ENCODE results near the gene KCNH1.
"Not testable (repeated sequence)": the region's sequence is repeated elsewhere in the genome, so short reads cannot be mapped to it uniquely, and the experiment has no call there.

The KCNH1 gene

DNA sequence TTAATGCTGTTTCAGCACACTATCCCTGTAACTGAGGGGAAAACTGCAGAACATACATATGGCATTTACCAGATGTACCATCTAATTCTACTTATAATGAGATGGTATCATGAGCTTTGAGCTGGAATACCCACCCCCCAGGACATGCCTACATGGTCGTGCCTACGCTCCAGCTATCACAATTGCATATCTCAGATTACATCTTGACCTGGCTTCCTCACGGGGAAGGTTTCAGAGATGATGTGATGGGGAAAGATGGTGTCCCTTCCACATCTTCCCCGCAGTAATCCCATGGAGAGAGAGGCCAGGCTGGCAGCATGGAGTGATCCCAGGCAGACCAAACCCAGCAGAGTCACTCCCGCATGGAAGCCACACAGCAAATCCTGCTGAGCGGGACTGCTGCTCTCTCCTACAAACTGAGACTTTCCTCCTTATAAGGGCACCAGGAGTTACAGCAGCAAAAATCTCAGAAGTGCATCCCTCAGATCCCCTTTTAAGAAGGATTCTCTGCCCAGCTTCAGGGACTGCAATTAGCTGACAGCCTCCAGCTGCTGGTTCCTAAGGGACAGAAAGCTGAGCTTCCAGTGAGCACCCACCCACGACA is 67.1 kb downstream of the KCNH1 start:
- no peaks in the 10 kb centered on the region for H3K4me1 ChIP-seq (ENCODE audit: control insufficient read depth, insufficient read depth, low read length, poor library complexity, severe bottlenecking)
- H3K4me3 ChIP-seq (ENCODE audit: insufficient read depth, low read depth, low read length, poor library complexity, severe bottlenecking) = no peak overlapping the region
- no peaks in the 10 kb centered on the region for H3K9me3 ChIP-seq (ENCODE audit: control insufficient read depth, low read length)
- no peaks in the 10 kb centered on the region for H3K27me3 ChIP-seq (replicated peaks; ENCODE audit: control insufficient read depth, insufficient read depth, low read length, poor library complexity, severe bottlenecking)
- DNase-seq = no peak
- no peak overlapping the region for H3K27ac ChIP-seq (ENCODE audit: insufficient read depth, low read length, poor library complexity, severe bottlenecking)
- H3K36me3 ChIP-seq (ENCODE audit: control insufficient read depth, insufficient read depth, low read length) = no peaks in the 10 kb centered on the region

DNA sequence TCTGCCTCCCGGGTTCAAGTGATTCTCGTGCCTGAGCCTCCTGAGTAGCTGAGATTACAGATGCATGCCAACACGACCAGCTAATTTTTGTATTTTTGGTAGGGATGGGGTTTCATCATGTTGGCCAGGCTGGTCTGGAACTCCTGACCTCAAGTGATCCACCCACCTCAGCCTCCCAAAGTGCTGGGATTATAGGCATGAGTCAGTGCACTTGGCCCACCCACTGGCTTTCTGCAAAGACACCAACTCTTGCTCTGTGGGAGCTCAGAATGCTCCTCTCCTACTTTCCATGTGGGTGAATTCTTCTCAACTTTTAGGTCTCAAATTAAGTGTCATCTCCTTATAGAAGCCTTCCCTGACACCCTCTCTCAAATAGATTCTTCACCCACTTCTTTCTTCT is 92.1 kb downstream of the KCNH1 start:
- H3K9me3 ChIP-seq (ENCODE audit: control insufficient read depth, low read length); H3K4me3 ChIP-seq (ENCODE audit: insufficient read depth, low read depth, low read length, poor library complexity, severe bottlenecking); DNase-seq; H3K4me1 ChIP-seq (ENCODE audit: control insufficient read depth, insufficient read depth, low read length, poor library complexity, severe bottlenecking); H3K27ac ChIP-seq (ENCODE audit: insufficient read depth, low read length, poor library complexity, severe bottlenecking); H3K27me3 ChIP-seq (replicated peaks; ENCODE audit: control insufficient read depth, insufficient read depth, low read length, poor library complexity, severe bottlenecking); H3K36me3 ChIP-seq (ENCODE audit: control insufficient read depth, insufficient read depth, low read length): not testable (repeated sequence)

DNA sequence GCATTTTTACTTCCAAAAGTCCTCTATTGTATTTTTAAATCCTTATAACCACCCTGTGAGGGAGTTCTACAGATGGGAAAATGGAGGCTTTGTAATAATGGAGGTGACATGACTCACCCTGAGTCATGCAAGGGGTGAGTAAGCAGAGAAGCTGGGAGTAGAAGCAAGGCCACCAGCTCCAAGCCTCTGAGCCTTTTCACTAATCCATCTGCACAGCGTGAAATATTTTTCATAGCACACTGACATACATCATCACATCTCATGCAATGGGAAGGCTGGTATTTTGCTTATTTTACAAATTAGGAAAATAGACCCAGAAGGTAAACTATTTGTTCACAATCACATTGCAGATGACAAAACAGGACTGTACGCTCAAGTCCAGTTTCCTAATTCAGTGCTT is 96.9 kb downstream of the KCNH1 start:
- no peak overlapping the region for H3K27ac ChIP-seq (ENCODE audit: insufficient read depth, low read length, poor library complexity, severe bottlenecking)
- H3K4me1 ChIP-seq (ENCODE audit: control insufficient read depth, insufficient read depth, low read length, poor library complexity, severe bottlenecking) = no peaks in the 10 kb centered on the region
- no peaks in the 10 kb centered on the region for H3K36me3 ChIP-seq (ENCODE audit: control insufficient read depth, insufficient read depth, low read length)
- no peak overlapping the region for H3K4me3 ChIP-seq (ENCODE audit: insufficient read depth, low read depth, low read length, poor library complexity, severe bottlenecking)
- H3K9me3 ChIP-seq (ENCODE audit: control insufficient read depth, low read length) = no peaks in the 10 kb centered on the region
- no peak for DNase-seq
- H3K27me3 ChIP-seq (replicated peaks; ENCODE audit: control insufficient read depth, insufficient read depth, low read length, poor library complexity, severe bottlenecking) = no peaks in the 10 kb centered on the region

- Histone ChIP-seq H3K27ac (ENCODE audit: insufficient read depth, low read length, poor library complexity, severe bottlenecking) (no peak overlapping the region), H3K4me1 (ENCODE audit: control insufficient read depth, insufficient read depth, low read length, poor library complexity, severe bottlenecking) (no peaks in the 10 kb centered on the region), H3K36me3 (ENCODE audit: control insufficient read depth, insufficient read depth, low read length) (no peaks in the 10 kb centered on the region), H3K27me3 (replicated peaks; ENCODE audit: control insufficient read depth, insufficient read depth, low read length, poor library complexity, severe bottlenecking) (no peaks in the 10 kb centered on the region), H3K9me3 (ENCODE audit: control insufficient read depth, low read length) (no peaks in the 10 kb centered on the region), H3K4me3 (ENCODE audit: insufficient read depth, low read depth, low read length, poor library complexity, severe bottlenecking) (no peak overlapping the region)
- no peak for DNase-seq
Measured at GRCh38 chr1:211036381-211037060, 97.4 kb downstream of the KCNH1 start.

DNA sequence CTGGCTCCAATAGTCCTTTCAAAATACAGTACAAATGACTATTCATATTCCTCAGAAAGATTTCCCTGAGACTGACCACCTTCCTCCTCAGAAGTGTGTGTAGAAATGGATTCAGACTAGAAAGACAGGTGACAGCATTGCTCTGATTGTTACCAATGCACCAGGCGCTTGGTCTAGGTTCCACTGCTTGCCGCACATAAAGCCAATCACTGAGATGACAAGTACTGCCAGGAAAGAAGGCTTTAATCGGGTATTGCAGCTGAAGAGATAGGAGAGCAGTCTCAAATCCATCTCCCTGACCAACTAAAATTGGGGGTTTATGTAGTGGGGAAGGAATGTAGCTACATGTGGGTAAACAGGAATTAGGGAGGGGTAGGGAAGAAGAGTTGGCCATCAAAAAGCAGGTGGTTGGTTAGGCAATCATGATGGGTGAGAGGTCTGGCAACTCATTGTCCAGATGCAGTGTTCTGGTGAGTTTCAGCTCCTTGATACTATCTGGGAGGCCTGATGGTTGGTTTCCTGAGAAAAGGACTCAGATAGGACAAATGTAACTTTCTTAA is 98.0 kb downstream of the KCNH1 start:
- Histone ChIP-seq H3K4me3 (ENCODE audit: insufficient read depth, low read depth, low read length, poor library complexity, severe bottlenecking) (no peak overlapping the region), H3K27me3 (replicated peaks; ENCODE audit: control insufficient read depth, insufficient read depth, low read length, poor library complexity, severe bottlenecking) (no peaks in the 10 kb centered on the region), H3K4me1 (ENCODE audit: control insufficient read depth, insufficient read depth, low read length, poor library complexity, severe bottlenecking) (no peaks in the 10 kb centered on the region), H3K27ac (ENCODE audit: insufficient read depth, low read length, poor library complexity, severe bottlenecking) (no peak overlapping the region), H3K9me3 (ENCODE audit: control insufficient read depth, low read length) (no peaks in the 10 kb centered on the region), H3K36me3 (ENCODE audit: control insufficient read depth, insufficient read depth, low read length) (no peaks in the 10 kb centered on the region)
- no peak for DNase-seq

DNA sequence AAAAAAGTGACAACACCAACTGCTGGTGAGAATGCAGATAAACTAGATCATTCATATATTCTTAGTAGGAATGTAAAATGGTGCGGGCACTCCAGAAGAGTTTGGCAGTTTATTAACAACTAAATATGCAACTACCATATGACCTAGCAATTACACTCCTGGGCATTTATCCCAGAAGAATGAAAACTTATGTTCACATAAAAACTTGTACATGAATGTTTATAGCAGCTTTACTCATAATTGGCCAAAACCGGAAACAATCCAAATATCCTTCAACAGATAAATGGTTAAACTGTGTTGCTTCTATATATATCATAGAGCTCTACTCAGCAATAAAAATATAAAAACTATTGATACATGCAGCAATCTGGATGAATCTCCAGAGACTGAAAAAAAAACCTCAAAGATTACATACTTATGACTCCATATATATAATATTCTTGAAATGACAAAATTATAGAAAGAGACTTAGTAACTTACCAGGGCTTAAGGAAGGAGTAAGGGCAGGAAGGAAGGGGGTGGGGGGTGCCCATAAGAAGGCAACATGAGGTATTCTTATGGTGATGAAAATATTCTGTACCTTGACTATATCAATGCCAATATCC is 99.9 kb downstream of the KCNH1 start:
- no peak overlapping the region for H3K4me3 ChIP-seq (ENCODE audit: insufficient read depth, low read depth, low read length, poor library complexity, severe bottlenecking)
- no peaks in the 10 kb centered on the region for H3K9me3 ChIP-seq (ENCODE audit: control insufficient read depth, low read length)
- no peaks in the 10 kb centered on the region for H3K27me3 ChIP-seq (replicated peaks; ENCODE audit: control insufficient read depth, insufficient read depth, low read length, poor library complexity, severe bottlenecking)
- DNase-seq = no peak
- H3K4me1 ChIP-seq (ENCODE audit: control insufficient read depth, insufficient read depth, low read length, poor library complexity, severe bottlenecking) = no peaks in the 10 kb centered on the region
- H3K36me3 ChIP-seq (ENCODE audit: control insufficient read depth, insufficient read depth, low read length) = no peaks in the 10 kb centered on the region
- no peak overlapping the region for H3K27ac ChIP-seq (ENCODE audit: insufficient read depth, low read length, poor library complexity, severe bottlenecking)

GRCh38 chr1:211024901-211025300 is 109.0 kb downstream of the KCNH1 start:
- no peak for DNase-seq
- Histone ChIP-seq H3K9me3 (ENCODE audit: control insufficient read depth, low read length) (no peaks in the 10 kb centered on the region), H3K27me3 (replicated peaks; ENCODE audit: control insufficient read depth, insufficient read depth, low read length, poor library complexity, severe bottlenecking) (no peaks in the 10 kb centered on the region), H3K36me3 (ENCODE audit: control insufficient read depth, insufficient read depth, low read length) (no peaks in the 10 kb centered on the region), H3K4me3 (ENCODE audit: insufficient read depth, low read depth, low read length, poor library complexity, severe bottlenecking) (no peak overlapping the region), H3K27ac (ENCODE audit: insufficient read depth, low read length, poor library complexity, severe bottlenecking) (no peak overlapping the region), H3K4me1 (ENCODE audit: control insufficient read depth, insufficient read depth, low read length, poor library complexity, severe bottlenecking) (no peaks in the 10 kb centered on the region)

DNA sequence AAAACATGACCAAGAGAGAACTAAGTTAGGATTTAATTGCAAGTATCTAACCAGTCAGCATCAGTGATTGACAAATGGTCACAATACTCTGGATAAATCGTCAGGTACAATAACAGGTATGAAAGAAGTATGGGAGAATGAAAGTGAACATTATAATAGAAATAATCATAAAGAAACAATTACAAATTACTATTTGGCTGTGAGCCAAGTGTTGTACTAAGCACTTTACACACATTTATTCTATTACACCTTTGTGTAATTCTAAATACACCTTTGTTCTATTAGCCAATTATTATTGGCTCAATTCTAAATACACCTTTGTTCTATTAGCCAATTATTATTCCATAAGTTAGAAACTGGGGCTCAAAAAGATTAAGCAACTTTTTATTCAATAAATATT is 114.7 kb downstream of the KCNH1 start:
- Histone ChIP-seq H3K36me3 (ENCODE audit: control insufficient read depth, insufficient read depth, low read length) (no peaks in the 10 kb centered on the region), H3K27me3 (replicated peaks; ENCODE audit: control insufficient read depth, insufficient read depth, low read length, poor library complexity, severe bottlenecking) (peaks cover 3% of the 10 kb centered on the region), H3K4me1 (ENCODE audit: control insufficient read depth, insufficient read depth, low read length, poor library complexity, severe bottlenecking) (no peaks in the 10 kb centered on the region)

DNA sequence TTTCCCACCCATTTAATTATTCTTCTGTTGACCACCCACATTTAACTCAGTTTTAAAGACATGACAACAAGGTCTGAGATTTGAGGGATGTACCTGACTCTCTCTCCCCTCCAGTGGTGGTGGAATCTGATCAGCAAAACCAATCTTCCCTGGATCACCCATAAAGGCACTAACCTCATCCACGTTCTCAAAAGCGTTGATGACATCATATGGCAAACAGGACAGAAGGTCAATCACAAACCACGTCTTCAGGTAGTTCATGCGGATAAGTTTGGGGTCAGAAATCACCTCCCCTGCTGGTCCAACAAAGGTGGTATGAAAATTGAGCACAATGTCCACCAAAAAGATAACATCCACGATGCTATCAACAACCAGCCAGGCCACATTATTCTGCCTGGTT is 115.3 kb downstream of the KCNH1 start:
- Histone ChIP-seq H3K36me3 (ENCODE audit: control insufficient read depth, insufficient read depth, low read length) (no peaks in the 10 kb centered on the region), H3K4me1 (ENCODE audit: control insufficient read depth, insufficient read depth, low read length, poor library complexity, severe bottlenecking) (no peaks in the 10 kb centered on the region), H3K27ac (ENCODE audit: insufficient read depth, low read length, poor library complexity, severe bottlenecking) (no peak overlapping the region), H3K9me3 (ENCODE audit: control insufficient read depth, low read length) (no peaks in the 10 kb centered on the region), H3K27me3 (replicated peaks; ENCODE audit: control insufficient read depth, insufficient read depth, low read length, poor library complexity, severe bottlenecking) (peaks cover 3% of the 10 kb centered on the region), H3K4me3 (ENCODE audit: insufficient read depth, low read depth, low read length, poor library complexity, severe bottlenecking) (no peak overlapping the region)
- no peak for DNase-seq

More for the DNA sequence above, 114.7 kb downstream of the KCNH1 start:
- Histone ChIP-seq H3K27ac (ENCODE audit: insufficient read depth, low read length, poor library complexity, severe bottlenecking) (no peak overlapping the region), H3K9me3 (ENCODE audit: control insufficient read depth, low read length) (no peaks in the 10 kb centered on the region), H3K4me3 (ENCODE audit: insufficient read depth, low read depth, low read length, poor library complexity, severe bottlenecking) (no peak overlapping the region)
- no peak for DNase-seq

- H3K4me1 ChIP-seq (ENCODE audit: control insufficient read depth, insufficient read depth, low read length, poor library complexity, severe bottlenecking) = no peaks in the 10 kb centered on the region
- H3K4me3 ChIP-seq (ENCODE audit: insufficient read depth, low read depth, low read length, poor library complexity, severe bottlenecking) = no peak overlapping the region
- H3K36me3 ChIP-seq (ENCODE audit: control insufficient read depth, insufficient read depth, low read length) = no peaks in the 10 kb centered on the region
- H3K27me3 ChIP-seq (replicated peaks; ENCODE audit: control insufficient read depth, insufficient read depth, low read length, poor library complexity, severe bottlenecking) = peaks cover 3% of the 10 kb centered on the region
- no peak for DNase-seq
- H3K9me3 ChIP-seq (ENCODE audit: control insufficient read depth, low read length) = no peaks in the 10 kb centered on the region
- H3K27ac ChIP-seq (ENCODE audit: insufficient read depth, low read length, poor library complexity, severe bottlenecking) = no peak overlapping the region
Measured at GRCh38 chr1:211017075-211017718, 116.8 kb downstream of the KCNH1 start.
